ENCODE results near the gene STK32C.
A peak's percentile ranks its signal among the peaks of the same experiment; 100 is the strongest.

Gene STK32C

GRCh38 chr10:132306864-132307751 is 642 bp downstream of the STK32C start:
- Mint-ChIP-seq H3K27ac (no peak overlapping the region), H3K4me1 (peaks cover 5% of the 10 kb centered on the region), H3K9me3 (no peaks in the 10 kb centered on the region), H3K4me3 (peak overlapping the region; percentile 87), H3K36me3 (no peaks in the 10 kb centered on the region), H3K27me3 (peaks cover 2% of the 10 kb centered on the region)
- peak; percentile 16 to 45 for DNase-seq (ENCODE audit: low spot score in 2 of 2)
- ATAC-seq (ENCODE audit: low read depth): peak; percentile 6

GRCh38 chr10:132306343-132306685 is 1.4 kb downstream of the STK32C start:
- no peak for ATAC-seq (ENCODE audit: low read depth)
- H3K27me3 Mint-ChIP-seq: peaks cover 2% of the 10 kb centered on the region

GRCh38 chr10:132305654-132306342 is 2.0 kb downstream of the STK32C start:
- DNase-seq (ENCODE audit: low spot score in 2 of 2): no peak
- H3K27ac Mint-ChIP-seq: no peak overlapping the region
- H3K36me3 Mint-ChIP-seq: no peaks in the 10 kb centered on the region
- peak overlapping the region; percentile 35 for H3K4me3 Mint-ChIP-seq
- no peaks in the 10 kb centered on the region for H3K9me3 Mint-ChIP-seq
- H3K27me3 Mint-ChIP-seq: peaks cover 2% of the 10 kb centered on the region
- ATAC-seq (ENCODE audit: low read depth): no peak
- H3K4me1 Mint-ChIP-seq: peaks cover 5% of the 10 kb centered on the region

More at GRCh38 chr10:132306343-132306685, 1.4 kb downstream of the STK32C start:
- Mint-ChIP-seq H3K27ac (no peak overlapping the region), H3K4me1 (peaks cover 5% of the 10 kb centered on the region), H3K4me3 (peak overlapping the region; percentile 87), H3K9me3 (no peaks in the 10 kb centered on the region), H3K36me3 (no peaks in the 10 kb centered on the region)
- no peak for DNase-seq (ENCODE audit: low spot score in 2 of 2)

GRCh38 chr10:132304756-132305509 is 2.8 kb downstream of the STK32C start:
- ATAC-seq (ENCODE audit: low read depth) (no peak), DNase-seq (ENCODE audit: low spot score in 2 of 2) (no peak)
- Mint-ChIP-seq H3K27ac (no peak overlapping the region), H3K4me3 (no peak overlapping the region), H3K4me1 (peaks cover 5% of the 10 kb centered on the region), H3K36me3 (no peaks in the 10 kb centered on the region), H3K9me3 (no peaks in the 10 kb centered on the region), H3K27me3 (peaks cover 2% of the 10 kb centered on the region)

- H3K27ac Mint-ChIP-seq: no peak overlapping the region
- no peaks in the 10 kb centered on the region for H3K9me3 Mint-ChIP-seq
- ATAC-seq (ENCODE audit: low read depth): no peak
- DNase-seq (ENCODE audit: low spot score in 2 of 2): no peak
- H3K36me3 Mint-ChIP-seq: no peaks in the 10 kb centered on the region
- H3K4me1 Mint-ChIP-seq: peaks cover 3% of the 10 kb centered on the region
- H3K4me3 Mint-ChIP-seq: no peak overlapping the region
- peaks cover 6% of the 10 kb centered on the region for H3K27me3 Mint-ChIP-seq
These were observed 4.2 kb downstream of the STK32C start for GRCh38 chr10:132303361-132304115.

GRCh38 chr10:132302421-132303310 is 5.1 kb downstream of the STK32C start:
- no peak overlapping the region for H3K4me3 Mint-ChIP-seq
- no peak for ATAC-seq (ENCODE audit: low read depth)
- H3K27ac Mint-ChIP-seq: no peak overlapping the region
- H3K36me3 Mint-ChIP-seq: no peaks in the 10 kb centered on the region
- no peak for DNase-seq (ENCODE audit: low spot score in 2 of 2)
- no peaks in the 10 kb centered on the region for H3K9me3 Mint-ChIP-seq
- peaks cover 6% of the 10 kb centered on the region for H3K27me3 Mint-ChIP-seq
- H3K4me1 Mint-ChIP-seq: peaks cover 3% of the 10 kb centered on the region

GRCh38 chr10:132301371-132302330 is 6.1 kb downstream of the STK32C start:
- DNase-seq (ENCODE audit: low spot score in 2 of 2) (no peak), ATAC-seq (ENCODE audit: low read depth) (no peak)
- Mint-ChIP-seq H3K27me3 (peaks cover 9% of the 10 kb centered on the region), H3K27ac (no peak overlapping the region), H3K36me3 (no peaks in the 10 kb centered on the region), H3K4me3 (no peak overlapping the region), H3K9me3 (no peaks in the 10 kb centered on the region), H3K4me1 (peaks cover 3% of the 10 kb centered on the region)

- no peaks in the 10 kb centered on the region for H3K36me3 Mint-ChIP-seq
- H3K4me1 Mint-ChIP-seq: peaks cover 3% of the 10 kb centered on the region
- H3K27me3 Mint-ChIP-seq: peaks cover 12% of the 10 kb centered on the region
- DNase-seq (ENCODE audit: low spot score in 2 of 2) (no peak), ATAC-seq (ENCODE audit: low read depth) (no peak)
- H3K9me3 Mint-ChIP-seq: no peaks in the 10 kb centered on the region
- H3K27ac Mint-ChIP-seq: no peak overlapping the region
- H3K4me3 Mint-ChIP-seq: no peak overlapping the region
These were observed 7.2 kb downstream of the STK32C start for GRCh38 chr10:132300582-132300981.

GRCh38 chr10:132299371-132300336 is 8.1 kb downstream of the STK32C start:
- Mint-ChIP-seq H3K27me3 (peaks cover 15% of the 10 kb centered on the region), H3K4me1 (peaks cover 3% of the 10 kb centered on the region), H3K36me3 (no peaks in the 10 kb centered on the region), H3K27ac (no peak overlapping the region), H3K9me3 (no peaks in the 10 kb centered on the region), H3K4me3 (no peak overlapping the region)
- DNase-seq (ENCODE audit: low spot score in 2 of 2) (no peak), ATAC-seq (ENCODE audit: low read depth) (no peak)

GRCh38 chr10:132298038-132298881 is 9.5 kb downstream of the STK32C start:
- H3K4me1 Mint-ChIP-seq: peaks cover 3% of the 10 kb centered on the region
- no peaks in the 10 kb centered on the region for H3K9me3 Mint-ChIP-seq
- DNase-seq (ENCODE audit: low spot score in 2 of 2) (no peak), ATAC-seq (ENCODE audit: low read depth) (no peak)
- H3K36me3 Mint-ChIP-seq: no peaks in the 10 kb centered on the region
- H3K27ac Mint-ChIP-seq: no peak overlapping the region
- H3K4me3 Mint-ChIP-seq: no peak overlapping the region
- H3K27me3 Mint-ChIP-seq: peaks cover 20% of the 10 kb centered on the region

Data from memory B cell (primary cell).